GM23248 (cell line): ENCODE data around the gene EIF3A. TPM values are rescaled to one million over a fixed set of nuclear protein-coding genes. Genes with fewer than 3 reads are reported as not detected.

ENCODE experiments used
- DNase-seq: peaks from one replicate; pipeline ENCODE4 v3.0.0-alpha.2; 2015
- H2AFZ ChIP-seq: fragments of 200-600 bp; sonication (generic); 2 replicates; pipeline ENCODE4 v1.6.1; 2016; ENCODE audit warnings: antibody characterized with exemption
- H3F3A ChIP-seq: fragments of 200-600 bp; sonication (generic); 2 replicates; pipeline ENCODE4 v1.6.1; 2016; ENCODE audit warnings: mild to moderate bottlenecking, antibody characterized with exemption, mixed run types; ENCODE audit not compliant: insufficient read depth
- H3K27ac ChIP-seq: fragments of 200-600 bp; sonication (generic); 2 replicates; pipeline ENCODE4 v1.5.1; 2016; ENCODE audit warnings: mild to moderate bottlenecking
- H3K27me3 ChIP-seq: fragments of 200-600 bp; sonication (generic); replicated peaks from 2 replicates; pipeline ENCODE4 v1.6.1; 2016; ENCODE audit warnings: mild to moderate bottlenecking; ENCODE audit not compliant: insufficient read depth
- H3K36me3 ChIP-seq: fragments of 200-600 bp; sonication (generic); 2 replicates; pipeline ENCODE4 v1.6.1; 2016; ENCODE audit warnings: low read depth, mild to moderate bottlenecking
- H3K4me1 ChIP-seq: fragments of 200-600 bp; sonication (generic); 2 replicates; pipeline ENCODE4 v1.6.1; 2016; ENCODE audit warnings: mild to moderate bottlenecking; ENCODE audit not compliant: insufficient read depth
- H3K4me2 ChIP-seq: fragments of 200-600 bp; sonication (generic); one replicate; pipeline ENCODE4 v1.6.1; 2016; ENCODE audit warnings: mild to moderate bottlenecking; ENCODE audit not compliant: unreplicated experiment
- H3K4me3 ChIP-seq: fragments of 200-600 bp; sonication (generic); 2 replicates; pipeline ENCODE4 v1.5.1; 2016; ENCODE audit warnings: mild to moderate bottlenecking
- H3K79me2 ChIP-seq: fragments of 200-600 bp; sonication (generic); 2 replicates; pipeline ENCODE4 v1.6.1; 2016; ENCODE audit warnings: mild to moderate bottlenecking; ENCODE audit not compliant: insufficient read depth
- H3K9ac ChIP-seq: fragments of 200-600 bp; sonication (generic); 2 replicates; pipeline ENCODE4 v1.6.1; 2016; ENCODE audit warnings: mild to moderate bottlenecking
- H3K9me2 ChIP-seq: fragments of 200-600 bp; sonication (generic); 2 replicates; pipeline ENCODE4 v1.6.1; 2016; ENCODE audit warnings: mixed run types, mild to moderate bottlenecking, moderate library complexity; ENCODE audit not compliant: insufficient read depth
- H3K9me3 ChIP-seq: fragments of 200-600 bp; sonication (generic); one replicate; pipeline ENCODE4 v1.6.1; 2017; ENCODE audit warnings: low read depth
- H4K20me1 ChIP-seq: fragments of 200-600 bp; sonication (generic); 2 replicates; pipeline ENCODE4 v1.6.0; 2016; ENCODE audit not compliant: insufficient read depth
- EZH2 ChIP-seq: fragments of 200-600 bp; sonication (generic); IDR thresholded peaks from 2 replicates; pipeline ENCODE4 v1.6.1; 2018; ENCODE audit warnings: antibody characterized with exemption, mild to moderate bottlenecking; ENCODE audit not compliant: insufficient read depth, poor library complexity, severe bottlenecking
- EZH2phosphoT487 ChIP-seq: fragments of 200-600 bp; sonication (generic); IDR thresholded peaks from 2 replicates; pipeline ENCODE4 v1.6.1; 2018; ENCODE audit warnings: antibody characterized with exemption, moderate library complexity, mild to moderate bottlenecking, low read depth; ENCODE audit not compliant: insufficient read depth
- WGBS, 2 experiments: methylation state at CpG; one replicate each; pipeline ENCODE4 v1.1.6; 2015 to 2017; ENCODE audit warnings: low lambda C conversion rate in 2 of 2, low coverage in 1 of 2; ENCODE audit errors: missing lambda C conversion rate in 2 of 2; 5-methylcytosine and 5-hydroxymethylcytosine counted together
- in situ Hi-C: fragments of 300-500 bp; cut with MboI; formaldehyde crosslinking; loops from 2 replicates; pipeline ENCODE4 v1.15.0; 2020
- polyA plus RNA-seq: library from polyadenylated mRNA; unstranded; fragments of >200 nt; fragmentation: Nextera tagmentation; extraction: Ambion mirVana; gene quantifications from 2 replicates; pipeline ENCODE4 v1.2.1, GENCODE V29; 2016
- total RNA-seq: library from RNA; depleted of rRNA; stranded (reverse); fragments of >200 nt; shearing (Covaris generic); gene quantifications from 2 replicates; pipeline ENCODE4 v1.2.3, GENCODE V29; 2014

The EIF3A gene
- total and polyA plus RNA-seq, 2 experiments from 2014 or later: 74.5 to 91.3 TPM

DNA sequence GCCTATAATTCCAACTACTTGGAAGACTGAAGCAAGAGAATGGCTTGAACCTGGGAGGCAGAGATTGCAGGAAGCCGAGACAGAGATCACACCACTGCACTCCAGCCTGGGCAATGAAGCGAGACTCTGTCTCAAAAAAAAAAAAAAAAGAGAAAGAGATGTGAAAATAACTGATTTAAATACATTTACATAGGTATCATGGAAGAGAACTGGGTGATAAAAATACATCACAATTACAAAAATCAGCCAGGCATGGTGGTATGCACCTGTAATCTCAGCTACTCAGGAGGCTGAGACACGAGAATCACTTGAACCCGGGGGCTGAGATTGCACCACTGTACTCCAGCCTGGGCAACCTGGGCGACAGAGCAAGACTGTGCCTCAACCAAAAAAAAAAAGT lies 31.3 kb downstream of the EIF3A start:
- 97 to 99% methylated on average over 5 of the region's 5 CpGs for WGBS, 2 experiments
- Histone ChIP-seq H3K36me3 (peaks cover 94% of the 10 kb centered on the region), H3K4me1 (no peaks in the 10 kb centered on the region), H3K4me3 (no peak overlapping the region), H3K4me2 (no peak overlapping the region), H3K27me3 (no peaks in the 10 kb centered on the region), H2AFZ (no peak overlapping the region), H3F3A (peaks cover 50% of the 10 kb centered on the region), H3K79me2 (peaks cover 100% of the 10 kb centered on the region), H3K9me3 (no peaks in the 10 kb centered on the region), H3K27ac (no peak overlapping the region), H3K9me2 (no peaks in the 10 kb centered on the region), H4K20me1 (peaks cover 27% of the 10 kb centered on the region; the same call in 1 of the 2 replicates), H3K9ac (no peak overlapping the region)
- in situ Hi-C loops: no loop called here
- no peak for TF ChIP-seq EZH2
- TF ChIP-seq EZH2phosphoT487: no peak
- no peak for DNase-seq

DNA sequence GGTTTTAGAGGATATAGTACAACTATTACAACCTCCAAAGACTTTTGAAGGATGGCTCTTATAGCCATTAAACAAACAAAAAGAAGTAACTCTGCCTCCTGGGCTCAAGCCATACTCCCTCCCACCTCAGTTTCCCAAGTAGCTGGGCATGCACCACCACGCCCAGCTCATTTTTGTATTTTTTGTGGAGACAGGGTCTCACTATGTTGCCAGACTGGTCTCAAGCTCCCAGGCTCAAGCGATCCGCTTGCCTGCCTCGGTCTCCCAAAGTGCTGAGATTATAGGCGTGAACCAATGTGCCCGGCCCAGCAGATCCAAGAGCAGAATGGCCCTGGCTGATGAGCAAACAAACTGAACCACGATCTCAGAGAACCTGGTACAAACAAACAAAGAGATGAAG lies 35.1 kb downstream of the EIF3A start:
- Histone ChIP-seq H3F3A (peaks cover 34% of the 10 kb centered on the region), H2AFZ (no peak overlapping the region), H3K27me3 (no peaks in the 10 kb centered on the region), H3K4me1 (no peaks in the 10 kb centered on the region), H3K9ac (no peak overlapping the region), H3K9me2 (no peaks in the 10 kb centered on the region), H4K20me1 (peaks cover 20% of the 10 kb centered on the region; the same call in 1 of the 2 replicates), H3K27ac (no peak overlapping the region), H3K36me3 (peaks cover 98% of the 10 kb centered on the region), H3K9me3 (no peaks in the 10 kb centered on the region), H3K79me2 (peaks cover 100% of the 10 kb centered on the region), H3K4me2 (no peak overlapping the region), H3K4me3 (no peak overlapping the region)
- DNase-seq: no peak
- TF ChIP-seq EZH2phosphoT487 (no peak), EZH2 (no peak)
- WGBS, 2 experiments: 89 to 90% methylated on average over 7 of the region's 7 CpGs
- in situ Hi-C loops: no loop called here

DNA sequence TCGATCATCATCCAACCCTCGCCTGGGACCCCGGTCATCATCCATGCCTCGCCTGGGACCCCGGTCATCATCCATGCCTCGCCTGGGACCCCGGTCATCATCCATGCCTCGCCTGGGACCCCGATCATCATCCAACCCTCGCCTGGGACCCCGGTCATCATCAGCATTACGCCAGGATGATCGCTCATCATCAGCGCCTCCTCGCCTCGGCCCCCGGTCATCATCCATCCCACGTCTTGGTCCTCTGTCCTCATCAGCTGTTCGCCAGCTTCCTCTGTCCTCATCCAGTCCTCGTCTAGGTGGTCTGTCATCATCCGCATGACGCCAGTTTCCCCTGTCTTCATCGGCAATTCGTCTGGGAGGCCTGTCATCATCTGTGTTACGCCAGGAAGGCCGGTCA lies 38.4 kb downstream of the EIF3A start:
- Histone ChIP-seq H4K20me1 (0 out of 2 replicates have a peak, but pooled peaks cover 8% of the 10 kb centered on the region), H3K27ac (no peak overlapping the region), H3K4me2 (no peak overlapping the region), H3K9me3 (no peaks in the 10 kb centered on the region), H2AFZ (no peak overlapping the region), H3F3A (peaks cover 22% of the 10 kb centered on the region), H3K27me3 (no peaks in the 10 kb centered on the region), H3K36me3 (peaks cover 97% of the 10 kb centered on the region), H3K4me1 (no peaks in the 10 kb centered on the region), H3K79me2 (peaks cover 99% of the 10 kb centered on the region), H3K9me2 (no peaks in the 10 kb centered on the region), H3K9ac (no peak overlapping the region), H3K4me3 (no peak overlapping the region)
- DNase-seq: no peak
- in situ Hi-C loops: no loop called here
- TF ChIP-seq EZH2phosphoT487 (no peak), EZH2 (no peak)
- WGBS, 2 experiments: 89 to 90% methylated on average over 22 to 26 of the region's 26 CpGs

DNA sequence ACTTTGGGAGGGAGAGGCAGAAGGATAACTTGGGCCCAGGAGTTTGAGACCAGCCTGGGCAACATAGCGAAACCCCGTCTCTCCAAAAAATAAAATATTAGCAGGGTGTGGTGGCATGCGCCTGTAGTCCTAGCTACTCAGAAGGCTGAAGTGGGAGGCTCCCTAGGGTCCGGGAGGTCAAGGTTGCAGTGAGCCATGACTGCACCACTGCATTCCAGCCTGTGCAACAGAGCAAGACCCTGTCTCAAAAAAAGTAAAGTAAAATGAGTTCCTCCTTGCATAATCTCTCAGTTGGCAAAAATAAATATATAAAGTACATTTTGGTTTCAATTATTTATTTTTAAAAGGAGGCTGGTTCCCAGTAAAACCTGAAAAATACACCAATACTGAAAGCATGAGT lies 39.3 kb downstream of the EIF3A start:
- H3K79me2 ChIP-seq: peaks cover 93% of the 10 kb centered on the region

DNA sequence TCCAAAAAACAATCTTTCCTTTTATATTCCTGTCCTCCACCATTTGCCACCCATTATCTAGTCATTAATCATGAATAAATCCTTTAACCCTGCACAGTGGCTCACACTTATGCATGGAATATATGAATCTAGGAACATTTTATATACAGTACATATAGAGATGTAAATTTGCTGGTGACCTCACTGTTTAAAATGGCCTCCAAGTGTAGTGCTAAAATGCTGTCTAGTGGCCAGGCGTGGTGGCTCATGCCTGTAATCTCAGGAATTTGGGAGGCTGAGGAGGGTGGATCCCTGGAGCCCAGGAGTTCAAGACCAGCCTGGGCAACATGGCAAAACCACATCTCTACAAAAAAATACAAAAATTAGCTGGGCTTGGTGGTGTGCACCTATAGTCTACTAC lies 41.5 kb downstream of the EIF3A start:
- H3K9me2 ChIP-seq: no peaks in the 10 kb centered on the region
- TF ChIP-seq EZH2 (no peak), EZH2phosphoT487 (no peak)
- in situ Hi-C loops: no loop called here

More for the DNA sequence above, 39.3 kb downstream of the EIF3A start:
- H3K9me3 ChIP-seq: no peaks in the 10 kb centered on the region
- H2AFZ ChIP-seq: no peak overlapping the region
- H3K36me3 ChIP-seq: peaks cover 97% of the 10 kb centered on the region
- no peak overlapping the region for H3K9ac ChIP-seq
- no peak overlapping the region for H3K27ac ChIP-seq
- H3K4me3 ChIP-seq: no peak overlapping the region
- no peaks in the 10 kb centered on the region for H3K9me2 ChIP-seq
- H3K4me2 ChIP-seq: no peak overlapping the region
- in situ Hi-C loops: no loop called here
- 86 to 89% methylated on average over 4 of the region's 4 CpGs for WGBS, 2 experiments
- H3F3A ChIP-seq: peaks cover 26% of the 10 kb centered on the region
- no peak for TF ChIP-seq EZH2
- no peak for TF ChIP-seq EZH2phosphoT487
- no peaks in the 10 kb centered on the region for H3K27me3 ChIP-seq
- no peak for DNase-seq
- no peaks in the 10 kb centered on the region for H3K4me1 ChIP-seq
- H4K20me1 ChIP-seq: 0 out of 2 replicates have a peak, but pooled peaks cover 8% of the 10 kb centered on the region

More for the DNA sequence above, 41.5 kb downstream of the EIF3A start:
- Histone ChIP-seq H3K36me3 (peaks cover 91% of the 10 kb centered on the region), H4K20me1 (no peaks in the 10 kb centered on the region), H3F3A (peaks cover 37% of the 10 kb centered on the region), H3K4me2 (no peak overlapping the region), H3K9ac (no peak overlapping the region), H3K4me3 (no peak overlapping the region), H3K27me3 (no peaks in the 10 kb centered on the region), H3K9me3 (no peaks in the 10 kb centered on the region), H3K79me2 (peaks cover 71% of the 10 kb centered on the region), H3K27ac (no peak overlapping the region), H3K4me1 (no peaks in the 10 kb centered on the region), H2AFZ (no peak overlapping the region)
- no peak for DNase-seq
- 88 to 93% methylated on average over 1 of the region's 1 CpG for WGBS, 2 experiments
